ENCODE results near the gene PERM1.
"Not testable (repeated sequence)": the region's sequence is repeated elsewhere in the genome, so short reads cannot be mapped to it uniquely, and the experiment has no call there.

The PERM1 gene

DNA sequence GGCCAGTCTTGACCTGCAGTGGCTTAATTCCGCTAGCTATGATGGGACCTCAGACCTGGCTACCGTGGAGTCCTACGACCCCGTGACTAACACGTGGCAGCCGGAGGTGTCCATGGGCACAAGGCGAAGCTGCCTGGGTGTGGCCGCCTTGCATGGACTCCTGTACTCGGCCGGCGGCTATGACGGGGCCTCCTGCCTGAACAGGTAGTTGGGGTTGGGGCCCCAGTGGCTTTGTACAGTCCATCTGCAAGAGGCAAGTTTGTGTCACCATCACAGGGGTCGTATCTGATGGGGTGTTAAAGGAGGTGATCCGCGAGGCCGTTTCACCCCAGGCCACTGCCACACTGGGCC, 18.6 kb downstream of the PERM1 start:
- DNase-seq: no peak

GRCh38 chr1:962381-963300, 19.3 kb downstream of the PERM1 start:
- DNase-seq: no peak

GRCh38 chr1:961132-961669, 20.7 kb downstream of the PERM1 start:
- DNase-seq: no peak

GRCh38 chr1:960363-961131, 21.3 kb downstream of the PERM1 start, which contains the start of gene KLHL17:
Gene KLHL17, plus strand, starts transcription at chr1:960584. Its CDS starts 110 bp downstream, at chr1:960694.
- DNase-seq: peak; percentile 48

- DNase-seq: no peak
Measured at GRCh38 chr1:959731-960362, 22.0 kb downstream of the PERM1 start.

- peak; percentile 78 for DNase-seq
Measured at GRCh38 chr1:958823-959730, 22.8 kb downstream of the PERM1 start, which contains the start of gene NOC2L. Gene NOC2L, minus strand, starts transcription at chr1:959256. Its CDS starts 16 bp downstream, at chr1:959240.

DNA sequence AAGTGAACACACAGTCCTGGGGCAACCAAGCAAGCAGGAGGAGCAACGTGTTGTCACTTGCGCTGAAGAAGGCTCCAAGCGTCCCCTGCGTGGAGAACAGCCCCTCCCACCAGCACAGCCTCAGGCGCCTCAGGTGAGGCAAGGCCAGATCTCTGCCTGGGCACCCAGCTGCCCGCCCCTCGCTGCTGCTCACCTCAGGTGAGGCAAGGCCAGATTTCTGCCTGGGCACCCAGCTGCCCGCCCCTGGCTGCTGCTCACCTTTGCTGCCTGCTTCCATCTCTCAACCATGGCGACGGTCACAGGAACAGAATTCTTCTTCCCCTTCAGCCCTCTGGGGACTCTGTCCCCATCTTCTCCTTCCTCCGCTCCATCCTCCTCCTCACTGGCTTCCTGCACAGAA, 25.3 kb downstream of the PERM1 start:
- no peak for DNase-seq

- DNase-seq: peak; percentile 36
Measured at GRCh38 chr1:955474-955873, 26.4 kb downstream of the PERM1 start.

DNA sequence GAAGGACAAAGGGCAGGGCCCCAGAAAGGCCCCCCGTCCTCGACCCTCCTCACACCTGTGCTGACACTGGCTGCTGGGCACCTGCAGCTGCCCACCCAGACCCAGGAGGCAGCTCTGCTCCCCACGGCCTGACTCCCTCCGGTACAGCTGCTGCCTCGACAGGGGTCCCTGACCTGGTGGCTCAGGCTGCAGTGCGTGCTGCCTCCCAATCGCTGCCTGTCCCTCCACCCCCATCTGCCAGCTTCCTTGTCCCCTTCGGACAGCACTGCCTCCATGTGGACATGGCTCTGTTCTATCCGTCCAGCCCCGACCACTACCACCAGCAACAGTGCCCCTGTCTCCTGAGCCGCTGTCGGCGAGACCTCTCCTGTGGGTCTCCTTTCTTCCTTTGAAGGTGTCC, 27.0 kb downstream of the PERM1 start:
- DNase-seq: no peak

DNA sequence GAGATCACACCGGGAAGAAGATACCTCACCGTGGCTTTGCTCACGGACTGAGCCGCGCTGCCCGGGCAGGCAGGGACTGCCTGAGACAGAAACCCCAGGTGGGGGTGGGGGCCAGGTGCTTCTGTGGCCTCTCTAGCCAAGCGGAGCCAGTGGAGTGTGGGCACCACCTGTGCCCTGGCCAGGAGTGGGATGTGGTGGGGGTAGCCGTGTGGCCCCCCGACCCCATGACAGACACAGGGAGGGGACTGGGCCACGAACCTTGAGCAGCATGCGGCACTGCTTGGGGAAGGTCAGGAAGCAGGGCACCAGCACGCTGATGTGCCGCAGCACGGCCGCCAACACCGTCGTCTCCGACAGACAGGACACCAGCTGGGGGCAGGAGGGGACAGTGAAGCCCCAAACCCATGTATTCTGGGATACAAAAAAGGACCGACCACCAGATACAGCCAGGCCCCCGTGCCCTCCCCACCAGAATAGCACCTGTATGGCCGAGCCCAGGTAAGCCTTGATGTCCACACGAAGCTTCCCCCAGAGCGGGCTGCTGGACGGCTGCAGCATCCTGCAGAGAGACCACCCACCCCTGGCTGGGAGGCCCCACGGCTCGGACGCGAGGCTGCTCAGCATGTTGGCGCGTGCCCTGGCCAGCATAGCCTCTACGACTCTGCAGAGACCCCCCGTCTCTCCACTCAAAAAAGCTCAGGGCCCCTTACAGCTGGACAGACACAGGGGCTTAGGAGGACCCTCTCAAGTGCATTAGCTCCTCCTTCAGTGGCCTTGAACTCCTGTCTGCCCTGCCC, 28.2 kb downstream of the PERM1 start:
- no peak for DNase-seq

GRCh38 chr1:952603-953002, 29.3 kb downstream of the PERM1 start:
- no peak for DNase-seq

GRCh38 chr1:952201-952600, 29.7 kb downstream of the PERM1 start:
- no peak for DNase-seq

DNA sequence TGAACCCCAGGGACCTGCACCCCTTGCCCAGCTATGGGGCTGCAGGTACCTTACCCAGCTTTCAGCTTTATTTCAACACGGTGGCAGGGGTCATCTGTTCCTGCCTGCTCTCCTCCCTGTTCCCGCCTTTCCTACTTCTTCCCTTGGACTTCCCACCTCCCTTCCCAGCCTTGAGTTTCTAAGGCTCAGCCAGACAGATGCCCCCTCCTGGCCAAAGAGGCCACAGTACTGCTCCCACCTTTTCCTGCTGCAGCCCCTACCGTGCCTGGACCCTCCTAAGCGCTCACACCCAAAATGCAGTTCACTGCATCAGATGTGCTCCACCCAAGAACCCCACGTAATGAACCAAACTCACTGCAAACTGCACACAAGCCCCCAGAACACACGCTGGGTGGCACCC, 30.5 kb downstream of the PERM1 start:
- DNase-seq: no peak

DNA sequence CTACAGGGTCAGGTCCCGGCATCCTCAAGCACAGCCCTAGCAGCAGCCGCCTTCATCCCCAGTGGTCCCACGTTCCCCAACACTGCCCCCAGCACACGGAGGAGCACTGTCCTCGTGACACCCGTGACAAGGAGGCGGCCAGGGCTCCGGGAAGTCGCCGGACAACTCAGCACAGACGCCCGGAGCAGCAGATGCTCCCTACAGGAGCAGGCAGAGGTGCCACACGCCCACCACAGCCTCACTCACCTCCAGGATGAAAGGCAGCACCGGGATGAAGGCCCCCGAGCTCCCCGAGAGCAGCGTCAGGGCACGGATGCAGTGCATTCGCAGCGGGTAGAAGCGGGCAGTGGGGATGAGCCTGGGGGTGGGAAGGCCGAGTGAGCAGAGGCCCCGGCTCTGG, 31.0 kb downstream of the PERM1 start:
- DNase-seq: no peak

GRCh38 chr1:950268-950667, 31.6 kb downstream of the PERM1 start:
- no peak for DNase-seq

- no peak for DNase-seq
Measured at GRCh38 chr1:947958-948357, 33.9 kb downstream of the PERM1 start.

DNA sequence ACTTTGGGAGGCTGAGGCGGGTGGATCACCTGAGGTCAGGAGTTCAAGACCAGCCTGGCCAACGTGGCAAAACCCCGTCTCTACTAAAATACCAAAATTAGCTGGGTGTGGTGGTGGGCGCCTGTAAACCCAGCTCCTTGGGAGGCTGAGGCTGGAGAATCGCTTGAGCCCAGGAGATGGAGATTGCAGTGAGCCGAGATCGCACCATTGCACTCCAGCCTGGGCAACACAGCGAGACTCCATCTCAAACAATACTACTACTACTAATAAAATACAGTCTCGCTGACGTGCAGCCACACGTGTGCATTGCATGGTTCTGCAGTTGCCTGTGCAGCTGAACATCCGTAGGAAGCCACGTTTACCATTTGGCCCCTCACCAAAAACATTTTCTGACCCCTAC, 35.1 kb downstream of the PERM1 start:
- DNase-seq: not testable (repeated sequence)

GRCh38 chr1:945688-946556, 36.0 kb downstream of the PERM1 start:
- no peak for DNase-seq

GRCh38 chr1:944341-945325, 37.3 kb downstream of the PERM1 start:
- DNase-seq: no peak

Data from MV-4-11 (cell line).